ENCODE data around the gene ZFAND2A.

- TF ChIP-seq FOXM1 (IDR thresholded peaks at IDR 0.05; ENCODE audit: borderline replicate concordance) (no peak), SP1 (IDR thresholded peaks at IDR 0.05) (no peak), ELF4 (IDR thresholded peaks at IDR 0.05) (peak; percentile 46), FOXK2 (IDR thresholded peaks at IDR 0.05) (no peak), BHLHE40 (IDR thresholded peaks at IDR 0.05; ENCODE audit: borderline replicate concordance) (no peak), TARDBP (IDR thresholded peaks at IDR 0.05) (no peak), SUZ12 (IDR thresholded peaks at IDR 0.05) (no peak), ARNT (IDR thresholded peaks at IDR 0.05) (no peak), NFRKB (IDR thresholded peaks at IDR 0.05) (no peak), L3MBTL2 (conservative IDR thresholded peaks at IDR 0.05) (no peak), HDGF (IDR thresholded peaks at IDR 0.05; ENCODE audit: borderline replicate concordance) (no peak), PKNOX1 (IDR thresholded peaks at IDR 0.05) (no peak), FOXA1 (IDR thresholded peaks at IDR 0.05) (no peak), LEF1 (IDR thresholded peaks at IDR 0.05; ENCODE audit: borderline replicate concordance) (no peak)
Observed at GRCh38 chr7:1159891-1160669, at the start of gene ZFAND2A.

Data from HEK293T (cell line).